Gastrocnemius medialis (tissue), 4 donors: ENCODE data around the gene GPATCH2.

Source experiments
- CTCF ChIP-seq, 5 experiments: fragments of 450-650 bp in 3 of 5; fragments of 200-600 bp in 2 of 5; sonication (generic) in 2 of 5; IDR thresholded peaks in 4 of 5; conservative IDR thresholded peaks in 1 of 5; 1 replicate in 4 of 5; 2 replicates in 1 of 5; pipeline ENCODE4 v1.5.1; 2016 to 2019; ENCODE audit warnings: antibody characterized with exemption in 5 of 5, mild to moderate bottlenecking in 3 of 5, moderate library complexity in 3 of 5
- POLR2A ChIP-seq, 2 donors: fragments of 450-650 bp; IDR thresholded peaks; one replicate each; pipeline ENCODE4 v1.6.1; 2017; ENCODE audit warnings: antibody characterized with exemption in 2 of 2, mild to moderate bottlenecking in 2 of 2, moderate library complexity in 2 of 2

- TF ChIP-seq CTCF (IDR thresholded peaks at IDR 0.05 in 4 of 5, conservative IDR thresholded peaks at IDR 0.05 in 1 of 5): no peak
- no peak for TF ChIP-seq POLR2A (IDR thresholded peaks at IDR 0.05)
Observed at GRCh38 chr1:217553949-217554509, 76.9 kb downstream of the GPATCH2 start.
